Ascending aorta (tissue), 2 donors: Measurements from ENCODE around the gene CTIF. TPM values are rescaled to one million over a fixed set of nuclear protein-coding genes. Genes with fewer than 3 reads are reported as not detected.

Source experiments
- DNase-seq, 2 donors: peaks; one replicate each; pipeline ENCODE4 v3.0.0-alpha.2; 2019; ENCODE audit warnings: low spot score in 2 of 2
- H3K27ac ChIP-seq, 2 donors: fragments of 200-600 bp; sonication (generic); one replicate each; pipeline ENCODE4 v1.5.1; 2016 to 2017; ENCODE audit warnings: mild to moderate bottlenecking in 1 of 2
- H3K27me3 ChIP-seq: fragments of 200-600 bp; sonication (generic); one replicate; pipeline ENCODE4 v1.5.1; 2017
- H3K36me3 ChIP-seq, 2 donors: fragments of 200-600 bp; sonication (generic); one replicate each; pipeline ENCODE4 v1.5.1; 2016
- H3K4me1 ChIP-seq, 2 donors: fragments of 200-600 bp; sonication (generic); one replicate each; pipeline ENCODE4 v1.5.1; 2016 to 2017; ENCODE audit warnings: mild to moderate bottlenecking in 1 of 2
- H3K4me3 ChIP-seq, 2 donors: fragments of 200-600 bp; sonication (generic); one replicate each; pipeline ENCODE4 v1.5.1; 2016 to 2017; ENCODE audit warnings: mild to moderate bottlenecking in 1 of 2
- H3K9me3 ChIP-seq, 2 donors: fragments of 200-600 bp; sonication (generic); one replicate each; pipeline ENCODE4 v1.5.1; 2016
- intact Hi-C: fragments of 100-400 bp; cut with DNase I; formaldehyde crosslinking; loops from one replicate; pipeline ENCODE4 v1.15.1; 2023
- total RNA-seq: library from RNA; depleted of rRNA; stranded (reverse); fragments of >200 nt; gene quantifications from one replicate; pipeline ENCODE4 v1.1.0, GENCODE V29; 2016
- TF ChIP-seq, protein P1 (sequence below), 3 experiments: fragments of 200-600 bp in 2 of 3; fragments of 450-650 bp in 1 of 3; sonication (generic) in 2 of 3; IDR thresholded peaks; one replicate each; pipeline ENCODE4 v1.5.1; 2016 to 2019; ENCODE audit warnings: antibody characterized with exemption in 3 of 3, mild to moderate bottlenecking in 1 of 3, moderate library complexity in 1 of 3

CTIF gene
- total RNA-seq, 1 donor from 2014 or later: 55.3 TPM

- DNase-seq: no peak
- Histone ChIP-seq H3K4me3 (no peak overlapping the region), H3K27me3 (no peaks in the 10 kb centered on the region), H3K36me3 (no peaks in the 10 kb centered on the region), H3K9me3 (no peaks in the 10 kb centered on the region), H3K27ac (peak overlapping the region; percentile 72 to 74), H3K4me1 (peaks cover 2 to 14% of the 10 kb centered on the region in 2 donors)
- TF ChIP-seq, protein P1, sequence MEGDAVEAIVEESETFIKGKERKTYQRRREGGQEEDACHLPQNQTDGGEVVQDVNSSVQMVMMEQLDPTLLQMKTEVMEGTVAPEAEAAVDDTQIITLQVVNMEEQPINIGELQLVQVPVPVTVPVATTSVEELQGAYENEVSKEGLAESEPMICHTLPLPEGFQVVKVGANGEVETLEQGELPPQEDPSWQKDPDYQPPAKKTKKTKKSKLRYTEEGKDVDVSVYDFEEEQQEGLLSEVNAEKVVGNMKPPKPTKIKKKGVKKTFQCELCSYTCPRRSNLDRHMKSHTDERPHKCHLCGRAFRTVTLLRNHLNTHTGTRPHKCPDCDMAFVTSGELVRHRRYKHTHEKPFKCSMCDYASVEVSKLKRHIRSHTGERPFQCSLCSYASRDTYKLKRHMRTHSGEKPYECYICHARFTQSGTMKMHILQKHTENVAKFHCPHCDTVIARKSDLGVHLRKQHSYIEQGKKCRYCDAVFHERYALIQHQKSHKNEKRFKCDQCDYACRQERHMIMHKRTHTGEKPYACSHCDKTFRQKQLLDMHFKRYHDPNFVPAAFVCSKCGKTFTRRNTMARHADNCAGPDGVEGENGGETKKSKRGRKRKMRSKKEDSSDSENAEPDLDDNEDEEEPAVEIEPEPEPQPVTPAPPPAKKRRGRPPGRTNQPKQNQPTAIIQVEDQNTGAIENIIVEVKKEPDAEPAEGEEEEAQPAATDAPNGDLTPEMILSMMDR (IDR thresholded peaks at IDR 0.05): no peak
- intact Hi-C loops: no loop called here
These were observed 357.6 kb downstream of the CTIF start for GRCh38 chr18:48896326-48896874.

- TF ChIP-seq, protein P1 (IDR thresholded peaks at IDR 0.05): no peak
- H3K27ac ChIP-seq: peak overlapping the region; percentile 72 to 74
- no peaks in the 10 kb centered on the region for H3K9me3 ChIP-seq
These were observed 358.2 kb downstream of the CTIF start for GRCh38 chr18:48896875-48897511.

DNA sequence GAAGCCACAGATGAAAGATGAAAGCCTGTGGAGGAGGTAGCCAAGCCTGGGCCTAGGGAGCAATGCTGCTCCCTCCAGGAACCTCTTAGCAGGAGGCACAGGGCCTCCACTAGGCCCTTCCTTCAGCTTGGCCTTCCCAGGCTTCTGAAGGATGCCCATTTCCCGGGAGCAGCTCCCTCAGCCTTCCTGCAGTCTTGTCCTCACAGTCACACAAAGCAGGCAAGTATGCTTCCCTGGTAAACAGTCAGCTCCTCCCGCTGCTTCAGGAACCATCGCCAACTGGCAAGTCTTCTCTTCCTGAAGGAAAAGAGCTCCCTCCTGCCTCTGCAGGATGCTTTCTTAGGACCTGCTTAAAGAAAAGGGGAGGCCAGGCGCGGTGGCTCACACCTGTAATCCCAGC, 358.7 kb downstream of the CTIF start:
- TF ChIP-seq, protein P1 (IDR thresholded peaks at IDR 0.05): peak in 1 of 3 experiments; percentile 16
- H3K27ac ChIP-seq: peak overlapping the region; percentile 72 to 74
- intact Hi-C loops: no loop called here
- H3K27me3 ChIP-seq: no peaks in the 10 kb centered on the region
- peaks cover 10 to 20% of the 10 kb centered on the region in 2 donors for H3K4me1 ChIP-seq
- peak in 1 of 2 donors; percentile 70 for DNase-seq
- H3K4me3 ChIP-seq: no peak overlapping the region
- H3K36me3 ChIP-seq: no peaks in the 10 kb centered on the region
- H3K9me3 ChIP-seq: no peaks in the 10 kb centered on the region

More at GRCh38 chr18:48896875-48897511, 358.2 kb downstream of the CTIF start:
- H3K36me3 ChIP-seq: no peaks in the 10 kb centered on the region
- H3K4me3 ChIP-seq: no peak overlapping the region
- peak; percentile 59 to 82 for DNase-seq
- intact Hi-C loops: no loop called here
- H3K4me1 ChIP-seq: peaks cover 6 to 18% of the 10 kb centered on the region in 2 donors
- H3K27me3 ChIP-seq: no peaks in the 10 kb centered on the region

- no peaks in the 10 kb centered on the region for H3K9me3 ChIP-seq
- H3K27me3 ChIP-seq: no peaks in the 10 kb centered on the region
- no peak for DNase-seq
- no peak overlapping the region for H3K4me3 ChIP-seq
- TF ChIP-seq, protein P1 (IDR thresholded peaks at IDR 0.05): no peak
- H3K4me1 ChIP-seq: peaks cover 13 to 26% of the 10 kb centered on the region in 2 donors
- H3K36me3 ChIP-seq: no peaks in the 10 kb centered on the region
- intact Hi-C loops: no loop called here
- H3K27ac ChIP-seq: no peak overlapping the region
These were observed 359.7 kb downstream of the CTIF start for GRCh38 chr18:48898521-48898920.

GRCh38 chr18:48899558-48900174, 360.8 kb downstream of the CTIF start:
- peaks cover 13 to 31% of the 10 kb centered on the region in 2 donors for H3K4me1 ChIP-seq
- H3K27ac ChIP-seq: no peak overlapping the region
- TF ChIP-seq, protein P1 (IDR thresholded peaks at IDR 0.05): no peak
- intact Hi-C loops: no loop called here
- no peak for DNase-seq
- H3K4me3 ChIP-seq: no peak overlapping the region
- H3K27me3 ChIP-seq: no peaks in the 10 kb centered on the region
- no peaks in the 10 kb centered on the region for H3K9me3 ChIP-seq
- no peaks in the 10 kb centered on the region for H3K36me3 ChIP-seq
